OCI-LY3 (cell line): ENCODE measurements around the gene CYP4F2.
"Not testable (repeated sequence)": the region's sequence is repeated elsewhere in the genome, so short reads cannot be mapped to it uniquely, and the experiment has no call there.

Source experiments
- CTCF ChIP-seq: fragments of 200-600, 300-600 bp; sonication (generic); IDR thresholded peaks from 2 replicates; pipeline ENCODE4 v1.5.1; 2014; ENCODE audit warnings: antibody characterized with exemption, low read length, low read depth
- EZH2phosphoT487 ChIP-seq: fragments of 200-600 bp; shearing (Covaris generic); IDR thresholded peaks from 2 replicates; pipeline ENCODE4 v1.6.1; 2018; ENCODE audit warnings: antibody characterized with exemption, mixed run types, low read depth

- TF ChIP-seq CTCF, EZH2phosphoT487: not testable (repeated sequence)
Measured at GRCh38 chr19:15873771-15874170, 24.1 kb downstream of the CYP4F2 start.
